Common myeloid progenitor, CD34-positive (primary cell): Measurements from ENCODE around the gene PPP2R5C.

Experiments used
- CTCF ChIA-PET: fragments of 350-600 bp; sonication (Branson Sonifier 250); formaldehyde crosslinking; loops from one replicate; lab custom pipeline; 2021; ENCODE audit warnings: antibody characterized with exemption; lab: Charles Lee
- POLR2A ChIA-PET: fragments of 350-600 bp; sonication (Branson Sonifier 250); formaldehyde crosslinking; loops from one replicate; lab custom pipeline; 2021; ENCODE audit warnings: antibody characterized with exemption; lab: Charles Lee
- DNase-seq, 3 donors: peaks; one replicate each; pipeline versions ENCODE4 v3.0.0 to v3.0.0-alpha.2; 2013
- H3K27ac ChIP-seq, 2 experiments: 1 replicate in 1 of 2; 2 replicates in 1 of 2; pipeline ENCODE4 v1.7.0; 2013; ENCODE audit warnings: inconsistent platforms in 2 of 2, low read length in 2 of 2, mild to moderate bottlenecking in 2 of 2, low read depth in 1 of 2, moderate library complexity in 1 of 2; ENCODE audit not compliant: severe bottlenecking in 2 of 2, insufficient read depth in 1 of 2, poor library complexity in 1 of 2
- H3K27me3 ChIP-seq, 5 experiments: replicated peaks in 2 of 5; 1 replicate in 3 of 5; 2 replicates in 2 of 5; pipeline versions ENCODE4 v1.6.1 to v1.7.0; 2013; ENCODE audit warnings: low read length in 4 of 5, mild to moderate bottlenecking in 2 of 5, moderate library complexity in 2 of 5, inconsistent platforms in 1 of 5; ENCODE audit not compliant: insufficient read depth in 5 of 5, control insufficient read depth in 4 of 5
- H3K36me3 ChIP-seq, 4 experiments: 1 replicate in 2 of 4; 2 replicates in 2 of 4; pipeline versions ENCODE4 v1.6.1 to v1.7.0; 2013; ENCODE audit warnings: low read length in 3 of 4, control low read depth in 1 of 4, mild to moderate bottlenecking in 1 of 4; ENCODE audit not compliant: control insufficient read depth in 4 of 4, insufficient read depth in 4 of 4
- H3K4me1 ChIP-seq, 4 experiments: 1 replicate in 3 of 4; 2 replicates in 1 of 4; pipeline versions ENCODE4 v1.6.1 to v1.7.1; 2013; ENCODE audit warnings: low read length in 3 of 4, mild to moderate bottlenecking in 3 of 4, control low read depth in 1 of 4, inconsistent platforms in 1 of 4, moderate library complexity in 1 of 4; ENCODE audit not compliant: control insufficient read depth in 4 of 4, insufficient read depth in 4 of 4; ENCODE audit errors: control extremely low read depth in 1 of 4
- H3K4me3 ChIP-seq, 7 experiments: 1 replicate in 4 of 7; 2 replicates in 3 of 7; pipeline versions ENCODE4 v1.5.1 to v1.7.0; 2013; ENCODE audit warnings: mild to moderate bottlenecking in 7 of 7, low read length in 6 of 7, moderate library complexity in 6 of 7, inconsistent platforms in 2 of 7, low read depth in 2 of 7, control low read depth in 1 of 7; ENCODE audit not compliant: insufficient read depth in 4 of 7, control insufficient read depth in 1 of 7; ENCODE audit errors: extremely low read depth in 1 of 7
- H3K9me3 ChIP-seq, 5 experiments: 1 replicate in 4 of 5; 2 replicates in 1 of 5; pipeline versions ENCODE4 v1.6.1 to v1.7.1; 2013; ENCODE audit warnings: low read length in 4 of 5, mild to moderate bottlenecking in 2 of 5, inconsistent platforms in 1 of 5, low read depth in 1 of 5, moderate library complexity in 1 of 5; ENCODE audit not compliant: control insufficient read depth in 4 of 5, insufficient read depth in 2 of 5; ENCODE audit errors: control extremely low read depth in 1 of 5
- WGBS: methylation state at CpG from one replicate; pipeline ENCODE4 v1.1.5; 2013; ENCODE audit not compliant: insufficient coverage; 5-methylcytosine and 5-hydroxymethylcytosine counted together

PPP2R5C gene

DNA sequence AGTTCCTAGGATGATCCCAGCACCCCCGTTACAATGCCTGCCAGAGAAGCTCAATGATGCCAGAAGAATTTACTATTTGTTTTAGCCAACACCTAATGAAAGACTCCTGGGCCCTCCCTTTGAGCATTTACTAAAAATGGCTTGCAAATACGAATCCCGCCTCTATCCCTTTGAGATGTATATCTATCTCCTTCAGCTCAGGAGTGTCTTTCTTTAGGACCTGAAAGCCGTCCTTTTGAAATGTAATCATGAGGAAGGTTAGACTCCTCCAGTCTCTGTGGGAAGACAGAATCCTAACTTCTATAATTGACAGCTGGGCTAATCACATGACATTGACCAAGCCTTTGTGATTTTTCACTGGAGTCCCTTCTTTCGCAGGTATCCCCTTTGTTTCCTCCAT is 183.7 kb downstream of the PPP2R5C start:
- no peak overlapping the region for H3K4me3 ChIP-seq
- H3K4me1 ChIP-seq, result peaks cover 0 to 20% (median 18%) of the 10 kb centered on the region in 4 experiments
- no peak for DNase-seq
- POLR2A ChIA-PET, result interaction anchor here (0.6 kb wide), 1 partner anchor 209 kb away, joined by 3 read pairs; no protein-coding TSS in a partner anchor
- H3K36me3 ChIP-seq, result no peaks in the 10 kb centered on the region
- H3K27ac ChIP-seq, result no peak overlapping the region
- H3K27me3 ChIP-seq, result peaks cover 0 to 40% (median 5%) of the 10 kb centered on the region in 5 experiments
- CTCF ChIA-PET, result interaction anchor here (0.9 kb wide), 1 partner anchor 53 kb away, joined by 3 read pairs; no protein-coding TSS in a partner anchor
- 12% methylated on average over 3 of the region's 5 CpGs for WGBS
- H3K9me3 ChIP-seq, result no peaks in the 10 kb centered on the region

DNA sequence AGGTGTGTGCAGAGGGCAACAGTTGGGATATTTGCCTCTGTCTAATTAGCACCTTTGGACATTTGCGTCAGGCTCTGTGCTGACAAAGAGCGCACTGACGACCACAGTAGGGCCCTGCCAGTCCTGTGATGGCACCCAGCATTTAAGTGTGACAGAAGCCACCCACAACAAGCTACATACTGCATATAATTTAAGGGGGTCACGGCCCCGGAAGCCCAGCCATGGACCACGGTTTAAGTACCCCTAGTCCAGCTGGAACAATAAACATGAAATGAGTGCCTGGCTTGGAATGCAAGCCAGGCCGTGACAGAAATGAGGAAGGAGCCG is 186.0 kb downstream of the PPP2R5C start:
- H3K36me3 ChIP-seq, result no peaks in the 10 kb centered on the region

DNA sequence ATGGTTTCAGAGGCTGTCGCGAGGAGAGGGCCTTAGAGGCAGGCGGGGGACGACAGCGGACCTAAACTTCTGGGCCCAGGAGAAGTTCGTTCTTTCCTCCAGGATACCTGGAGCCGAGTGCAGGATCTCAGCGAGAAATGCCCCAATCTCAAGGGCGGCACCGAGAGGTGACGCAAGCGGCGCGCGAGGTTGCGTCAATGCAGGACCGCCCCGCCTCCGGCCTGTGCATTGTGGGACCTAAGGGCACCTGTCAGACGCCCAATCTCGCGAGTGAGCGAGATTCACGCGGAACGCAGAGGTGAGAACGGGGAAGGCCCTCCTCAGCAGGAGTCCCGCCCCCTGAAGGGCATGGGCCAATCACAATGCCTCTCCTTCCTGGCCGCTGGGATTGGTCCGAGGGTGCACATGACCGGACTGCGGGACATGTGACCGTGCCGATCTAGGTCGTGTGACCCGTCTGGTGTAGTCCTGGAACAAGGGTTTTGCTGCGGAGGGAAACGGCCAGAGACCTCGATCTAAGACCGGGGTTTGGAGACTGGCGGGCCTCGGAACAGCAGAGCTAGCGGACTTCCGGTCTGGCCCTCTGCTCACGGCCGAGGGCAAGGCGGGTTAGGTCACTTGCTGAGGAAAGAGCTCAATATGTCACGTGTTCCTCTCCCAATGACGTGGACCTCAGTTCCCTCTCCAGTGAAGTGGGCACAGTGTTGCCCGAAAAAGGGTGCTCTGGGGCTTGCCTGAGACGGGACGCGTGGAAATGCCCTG is 186.6 kb downstream of the PPP2R5C start:
- 0% methylated on average over 47 of the region's 53 CpGs for WGBS
- DNase-seq, result peak; percentile 100
- H3K27me3 ChIP-seq, result peaks cover 0 to 32% (median 5%) of the 10 kb centered on the region in 5 experiments
- no peaks in the 10 kb centered on the region for H3K9me3 ChIP-seq
- H3K4me3 ChIP-seq, result peak overlapping the region; percentile 61 to 100 (median 94)
- peak overlapping the region; percentile 94 to 98 for H3K27ac ChIP-seq
- no peaks in the 10 kb centered on the region for H3K36me3 ChIP-seq
- CTCF ChIA-PET, result interaction anchor here (0.6 to 2.0 kb wide), 6 partner anchors 8 to 375 kb away, joined by 3 to 11 read pairs (median 4); no protein-coding TSS in a partner anchor
- H3K4me1 ChIP-seq, result peaks cover 0 to 20% (median 18%) of the 10 kb centered on the region in 4 experiments
- POLR2A ChIA-PET, result interaction anchor here (0.6 kb wide), 1 partner anchor 16 kb away, joined by 3 read pairs; no protein-coding TSS in a partner anchor

More for the DNA sequence above, 186.0 kb downstream of the PPP2R5C start:
- 3% methylated on average over 5 of the region's 8 CpGs for WGBS
- peaks cover 0 to 35% (median 5%) of the 10 kb centered on the region in 5 experiments for H3K27me3 ChIP-seq
- ChIA-PET CTCF (interaction anchor here (1.6 kb wide), 1 partner anchor 8 kb away, joined by 4 read pairs; no protein-coding TSS in a partner anchor), POLR2A (interaction anchor here (0.6 kb wide), 1 partner anchor 16 kb away, joined by 3 read pairs; no protein-coding TSS in a partner anchor)
- DNase-seq, result peak in 1 of 3 donors; percentile 31
- peak overlapping the region; percentile 61 to 100 (median 94) for H3K4me3 ChIP-seq
- H3K27ac ChIP-seq, result peak overlapping the region; percentile 94 to 98
- peaks cover 0 to 20% (median 18%) of the 10 kb centered on the region in 4 experiments for H3K4me1 ChIP-seq
- H3K9me3 ChIP-seq, result no peaks in the 10 kb centered on the region

DNA sequence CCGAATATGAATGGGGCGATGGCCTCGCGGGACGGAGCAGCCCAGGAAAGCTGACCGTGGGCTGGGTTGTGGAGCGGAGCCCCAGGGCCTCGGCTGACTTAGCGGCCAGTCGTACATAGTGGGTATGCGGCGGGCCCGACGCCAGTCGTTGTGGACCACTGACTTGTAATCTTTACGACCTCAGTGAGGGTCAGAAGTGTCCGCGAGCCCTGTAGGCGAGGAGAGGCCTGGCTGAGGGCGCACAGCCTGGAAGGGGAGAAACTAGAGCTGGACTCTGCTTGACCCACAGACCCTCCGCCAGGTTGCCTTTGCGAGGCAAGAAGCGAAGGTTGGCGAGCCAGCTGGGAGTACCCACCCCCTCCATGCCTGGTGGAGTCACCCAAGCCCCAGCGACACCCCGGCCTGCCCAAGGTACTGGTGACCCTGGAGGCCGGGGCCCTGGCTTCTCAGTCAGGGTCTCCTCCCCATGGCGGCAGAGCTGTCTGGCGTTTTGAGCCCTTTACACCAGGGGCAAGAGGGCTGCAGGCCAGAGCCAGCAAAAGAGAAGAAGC is 187.2 kb downstream of the PPP2R5C start:
- Histone ChIP-seq H3K4me3 (peak overlapping the region; percentile 61 to 100 (median 84)), H3K9me3 (no peaks in the 10 kb centered on the region), H3K4me1 (peaks cover 0 to 20% (median 18%) of the 10 kb centered on the region in 4 experiments), H3K27me3 (peaks cover 0 to 26% (median 3%) of the 10 kb centered on the region in 5 experiments), H3K27ac (peak overlapping the region; percentile 94 to 98), H3K36me3 (no peaks in the 10 kb centered on the region)
- ChIA-PET POLR2A (no interaction called here), CTCF (interaction anchor here (0.6 to 2.0 kb wide), 5 partner anchors 9 to 375 kb away, joined by 3 to 11 read pairs (median 5); no protein-coding TSS in a partner anchor)
- DNase-seq, result no peak
- 7% methylated on average over 27 of the region's 29 CpGs for WGBS

DNA sequence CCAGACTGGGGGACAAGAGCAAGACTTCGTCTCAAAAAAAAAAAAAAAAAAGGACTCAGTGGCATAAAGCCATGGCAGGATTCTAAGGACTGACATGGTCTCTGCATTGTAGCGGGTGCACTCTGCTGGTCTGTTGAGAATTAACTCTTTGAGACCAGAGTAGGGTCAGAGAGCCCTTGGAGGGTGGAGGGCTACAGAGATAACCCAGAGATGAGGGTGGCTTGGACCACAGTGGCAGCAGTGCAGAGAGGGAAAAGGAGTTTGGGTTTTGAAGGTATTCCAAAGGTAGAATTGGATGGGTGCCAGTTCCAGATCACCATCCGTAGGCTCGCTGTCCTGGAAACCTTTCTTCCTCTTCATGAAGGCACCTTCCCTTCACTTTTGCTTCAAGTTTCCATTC is 188.6 kb downstream of the PPP2R5C start:
- WGBS, result 88% methylated on average over 4 of the region's 4 CpGs
- no peaks in the 10 kb centered on the region for H3K9me3 ChIP-seq
- ChIA-PET CTCF (interaction anchor here (0.9 to 1.2 kb wide), 4 partner anchors 12 to 200 kb away, joined by 3 to 4 read pairs (median 3); no protein-coding TSS in a partner anchor), POLR2A (no interaction called here)
- no peak for DNase-seq
- H3K27ac ChIP-seq, result no peak overlapping the region
- H3K27me3 ChIP-seq, result peaks cover 0 to 14% (median 2%) of the 10 kb centered on the region in 5 experiments
- H3K4me1 ChIP-seq, result peaks cover 0 to 20% (median 18%) of the 10 kb centered on the region in 4 experiments
- no peaks in the 10 kb centered on the region for H3K36me3 ChIP-seq
- no peak overlapping the region for H3K4me3 ChIP-seq

DNA sequence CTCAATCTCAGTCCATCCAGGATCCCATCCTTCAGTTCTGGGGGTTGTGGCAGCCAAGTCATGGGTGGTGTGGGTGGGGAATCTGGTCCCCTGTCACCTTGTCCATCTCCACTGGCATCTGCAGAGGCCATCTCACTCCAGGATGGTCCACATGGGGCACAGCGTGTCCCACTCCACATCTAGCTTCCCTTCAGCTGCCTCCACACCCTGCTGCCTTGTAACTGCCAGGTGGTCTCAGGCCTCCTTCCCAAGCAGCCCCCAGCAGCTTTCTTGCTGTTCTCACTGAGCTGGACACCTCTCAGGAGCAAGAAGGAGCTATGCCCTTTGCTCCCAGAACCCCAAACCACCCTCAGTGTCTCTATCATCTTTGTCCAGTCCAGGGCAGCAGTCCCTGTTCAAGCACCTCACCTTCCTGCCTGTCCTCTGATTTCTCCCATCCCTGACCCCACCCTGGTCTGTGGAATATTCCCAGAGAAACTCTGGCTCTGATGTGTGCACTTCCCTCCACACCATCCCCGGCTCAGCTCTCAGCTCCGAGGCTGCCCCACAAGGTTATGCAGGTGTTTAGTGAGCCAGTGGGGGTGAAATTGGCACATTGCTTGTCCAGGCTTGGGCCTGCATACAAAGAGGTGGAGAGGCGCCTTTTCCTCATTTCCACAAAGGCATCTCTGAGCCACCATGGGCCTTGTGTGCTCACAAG is 189.2 kb downstream of the PPP2R5C start:
- 95% methylated on average over 3 of the region's 4 CpGs for WGBS
- H3K27me3 ChIP-seq, result peaks cover 0 to 9% (median 0%) of the 10 kb centered on the region in 5 experiments
- ChIA-PET POLR2A (no interaction called here), CTCF (interaction anchor here (0.9 to 1.2 kb wide), 5 partner anchors 9 to 200 kb away, joined by 3 to 4 read pairs (median 3); no protein-coding TSS in a partner anchor)
- H3K4me3 ChIP-seq, result no peak overlapping the region
- no peaks in the 10 kb centered on the region for H3K9me3 ChIP-seq
- no peaks in the 10 kb centered on the region for H3K36me3 ChIP-seq
- H3K27ac ChIP-seq, result no peak overlapping the region
- peaks cover 0 to 20% (median 18%) of the 10 kb centered on the region in 4 experiments for H3K4me1 ChIP-seq
- no peak for DNase-seq
